GM06990 (cell line): ENCODE results near the gene DISC1.

Experiments
- DNase-seq: peaks from one replicate; pipeline ENCODE4 v3.0.0-alpha.2; 2011; ENCODE audit not compliant: insufficient read length; ENCODE audit errors: extremely low read depth
- H3K27me3 ChIP-seq: replicated peaks from 2 replicates; pipeline ENCODE4 v1.6.0; 2011; ENCODE audit warnings: low read length; ENCODE audit not compliant: control insufficient read depth, insufficient read depth
- H3K36me3 ChIP-seq: 2 replicates; pipeline ENCODE4 v1.5.1; 2011; ENCODE audit warnings: low read length; ENCODE audit not compliant: control insufficient read depth, insufficient read depth
- H3K4me3 ChIP-seq: replicated peaks from 2 replicates; pipeline ENCODE4 v1.5.1; 2011; ENCODE audit warnings: low read depth, mild to moderate bottlenecking, control low read depth, low read length
- TF ChIP-seq, protein P1 (sequence below): IDR thresholded peaks from 2 replicates; pipeline ENCODE4 v1.5.1; 2011; ENCODE audit warnings: low read length, control low read depth, mild to moderate bottlenecking, inconsistent platforms; ENCODE audit not compliant: insufficient read depth, poor library complexity, severe bottlenecking

The DISC1 gene

DNA sequence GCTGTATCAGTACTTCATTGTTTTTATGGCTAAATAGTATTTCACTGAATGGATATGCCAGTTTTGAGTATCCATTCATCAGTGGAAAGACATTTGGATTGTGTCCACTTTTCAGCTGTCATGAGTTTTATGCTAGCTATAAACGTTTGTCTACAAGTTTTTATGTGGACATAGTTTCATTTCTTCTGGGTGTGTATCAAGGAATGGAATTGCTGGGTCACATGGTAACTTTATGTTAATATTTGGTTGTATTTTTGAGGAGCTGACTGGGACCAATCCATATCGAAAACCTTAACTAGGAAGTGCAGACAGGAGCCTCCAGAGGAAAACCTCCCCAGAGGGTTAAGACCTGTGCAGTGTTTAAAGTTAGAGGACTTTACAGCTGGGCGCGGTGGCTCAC lies 31.8 kb upstream of the DISC1 start:
- Histone ChIP-seq H3K36me3 (no peaks in the 10 kb centered on the region), H3K4me3 (no peak overlapping the region), H3K27me3 (no peaks in the 10 kb centered on the region)
- no peak for DNase-seq
- TF ChIP-seq, protein P1, sequence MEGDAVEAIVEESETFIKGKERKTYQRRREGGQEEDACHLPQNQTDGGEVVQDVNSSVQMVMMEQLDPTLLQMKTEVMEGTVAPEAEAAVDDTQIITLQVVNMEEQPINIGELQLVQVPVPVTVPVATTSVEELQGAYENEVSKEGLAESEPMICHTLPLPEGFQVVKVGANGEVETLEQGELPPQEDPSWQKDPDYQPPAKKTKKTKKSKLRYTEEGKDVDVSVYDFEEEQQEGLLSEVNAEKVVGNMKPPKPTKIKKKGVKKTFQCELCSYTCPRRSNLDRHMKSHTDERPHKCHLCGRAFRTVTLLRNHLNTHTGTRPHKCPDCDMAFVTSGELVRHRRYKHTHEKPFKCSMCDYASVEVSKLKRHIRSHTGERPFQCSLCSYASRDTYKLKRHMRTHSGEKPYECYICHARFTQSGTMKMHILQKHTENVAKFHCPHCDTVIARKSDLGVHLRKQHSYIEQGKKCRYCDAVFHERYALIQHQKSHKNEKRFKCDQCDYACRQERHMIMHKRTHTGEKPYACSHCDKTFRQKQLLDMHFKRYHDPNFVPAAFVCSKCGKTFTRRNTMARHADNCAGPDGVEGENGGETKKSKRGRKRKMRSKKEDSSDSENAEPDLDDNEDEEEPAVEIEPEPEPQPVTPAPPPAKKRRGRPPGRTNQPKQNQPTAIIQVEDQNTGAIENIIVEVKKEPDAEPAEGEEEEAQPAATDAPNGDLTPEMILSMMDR = no peak

DNA sequence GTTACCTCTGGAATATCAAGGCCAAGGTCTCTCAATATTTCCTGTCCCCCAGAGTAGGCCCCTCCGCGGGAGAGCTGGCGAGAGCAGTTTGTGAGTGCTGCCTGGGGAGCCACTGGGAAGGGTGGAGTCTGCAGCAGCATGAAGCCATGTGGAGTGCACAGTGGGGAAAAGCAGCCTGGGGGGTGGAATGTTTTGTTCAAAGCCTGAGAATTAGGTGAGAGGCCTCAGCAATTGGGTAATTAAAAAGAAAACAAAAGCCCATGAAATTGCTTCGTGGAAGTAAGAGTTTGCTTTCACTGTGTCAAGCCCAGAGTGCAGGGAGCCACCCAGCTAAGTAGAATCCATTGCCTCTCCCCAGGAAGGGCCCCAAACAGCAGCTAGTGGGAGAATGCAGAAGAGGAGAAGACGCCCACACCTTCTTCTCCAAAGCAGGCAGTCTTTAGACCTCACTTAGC lies 30.2 kb upstream of the DISC1 start:
- DNase-seq = no peak
- no peaks in the 10 kb centered on the region for H3K27me3 ChIP-seq
- no peak overlapping the region for H3K4me3 ChIP-seq
- no peaks in the 10 kb centered on the region for H3K36me3 ChIP-seq
- TF ChIP-seq, protein P1 = no peak

DNA sequence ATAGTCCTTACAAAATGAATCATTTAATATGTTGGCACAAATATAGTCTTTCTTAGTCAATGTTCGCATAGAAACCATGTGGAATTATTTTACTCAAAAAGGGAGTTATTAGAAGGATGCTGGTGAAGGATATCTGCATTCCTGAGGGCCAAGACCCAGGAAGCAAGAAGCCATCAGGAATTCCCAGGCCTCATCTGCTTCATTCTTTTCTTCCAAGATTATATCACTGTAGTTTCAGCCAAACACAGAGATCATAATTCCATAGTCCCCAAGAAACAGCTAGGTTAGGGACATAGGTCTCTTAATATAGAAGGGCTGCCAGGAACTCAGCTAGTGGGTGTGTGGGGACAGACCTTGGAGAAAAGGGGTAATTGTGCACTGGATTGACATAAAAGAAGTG lies 28.6 kb upstream of the DISC1 start:
- no peak for DNase-seq
- TF ChIP-seq, protein P1 = no peak

DNA sequence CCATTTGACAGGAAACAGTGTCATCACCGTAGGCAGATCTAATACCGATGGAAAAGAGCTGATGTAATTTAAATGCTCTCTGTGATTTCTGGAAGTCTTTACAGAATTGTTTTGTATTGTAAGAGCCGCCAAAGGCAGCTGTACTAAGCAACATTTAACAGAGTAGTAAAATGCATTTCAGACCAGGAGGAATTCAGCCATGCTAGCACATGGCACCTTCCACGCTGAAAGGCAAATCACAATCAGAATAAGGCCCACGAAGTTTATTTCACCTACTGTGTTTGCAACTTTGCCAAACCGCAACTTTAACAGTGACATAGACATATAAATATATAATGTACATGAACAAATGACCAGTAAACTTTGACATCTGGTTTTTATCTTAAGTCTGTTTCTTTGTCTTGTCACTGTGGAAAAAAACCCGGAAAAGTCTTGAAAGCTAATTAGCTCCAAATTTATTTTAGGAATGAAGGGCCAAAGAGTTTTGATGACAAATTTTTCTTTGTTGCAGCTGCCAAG lies 26.1 kb upstream of the DISC1 start:
- Histone ChIP-seq H3K4me3 (no peak overlapping the region), H3K27me3 (no peaks in the 10 kb centered on the region; the same call in 1 of the 2 replicates), H3K36me3 (no peaks in the 10 kb centered on the region)
- TF ChIP-seq, protein P1 = no peak
- no peak for DNase-seq

More for the DNA sequence above, 28.6 kb upstream of the DISC1 start:
- H3K27me3 ChIP-seq = no peaks in the 10 kb centered on the region
- H3K36me3 ChIP-seq = no peaks in the 10 kb centered on the region
- H3K4me3 ChIP-seq = no peak overlapping the region

DNA sequence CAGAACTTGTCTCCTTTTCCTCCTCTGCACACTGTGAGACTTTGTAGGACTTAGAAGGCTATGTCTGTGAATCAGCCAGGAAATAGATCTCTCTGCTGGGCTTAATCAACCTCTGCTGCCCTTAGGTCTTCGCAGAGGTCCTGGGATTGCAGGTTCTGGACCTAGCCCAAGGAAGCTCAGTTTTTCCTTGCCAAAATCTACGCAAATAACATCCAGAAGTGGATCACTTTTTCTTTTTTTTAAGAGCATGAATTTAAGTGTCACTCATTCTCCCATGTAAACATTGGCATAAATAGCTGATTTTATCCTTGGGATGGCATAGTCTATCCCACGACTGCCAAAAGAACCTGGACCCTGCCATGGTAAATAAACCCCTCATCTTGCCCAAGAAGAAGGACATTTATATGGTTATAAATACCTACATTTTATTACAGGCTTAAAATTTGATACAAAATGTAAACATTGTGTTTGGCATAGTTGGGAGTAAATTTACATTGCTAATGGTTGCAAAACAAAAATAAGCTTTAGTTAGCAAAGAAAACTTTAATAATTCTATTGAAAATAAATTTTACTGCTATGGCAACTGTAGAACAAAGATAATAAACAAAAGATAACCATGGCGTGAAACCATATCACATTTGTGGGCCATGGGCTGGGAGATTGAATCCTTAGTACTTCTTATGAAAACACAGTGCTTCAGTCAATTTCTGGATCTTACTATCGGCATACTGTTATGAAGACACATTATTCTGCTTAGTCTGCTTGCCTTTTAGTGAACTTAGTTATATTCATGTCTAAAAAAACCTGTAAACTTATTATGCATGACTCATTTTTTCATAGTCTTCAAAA lies 24.5 kb upstream of the DISC1 start:
- DNase-seq = no peak
- Histone ChIP-seq H3K27me3 (no peaks in the 10 kb centered on the region; the same call in 1 of the 2 replicates), H3K36me3 (no peaks in the 10 kb centered on the region), H3K4me3 (no peak overlapping the region)
- TF ChIP-seq, protein P1 = no peak

DNA sequence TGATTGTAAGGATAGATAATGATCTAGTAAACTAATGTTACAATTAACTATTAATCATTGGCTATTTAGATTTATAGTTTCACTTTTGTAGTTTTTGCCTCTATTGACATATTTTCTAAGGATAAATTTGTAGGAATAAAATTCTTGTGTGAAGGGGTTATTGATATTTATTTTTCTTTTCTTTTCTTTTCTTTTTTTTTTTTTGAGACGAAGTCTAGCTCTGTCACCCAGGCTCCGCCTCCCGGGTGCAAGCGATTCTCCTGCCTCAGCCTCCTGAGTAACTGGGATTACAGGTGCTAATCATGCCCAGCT lies 24.0 kb upstream of the DISC1 start:
- H3K27me3 ChIP-seq = no peaks in the 10 kb centered on the region; the same call in 1 of the 2 replicates
- no peaks in the 10 kb centered on the region for H3K36me3 ChIP-seq
- TF ChIP-seq, protein P1 = no peak
- H3K4me3 ChIP-seq = no peak overlapping the region
- DNase-seq = no peak
